Caco-2 (cell line): Measurements from ENCODE around the gene ASB14. TPM values are rescaled to one million over a fixed set of nuclear protein-coding genes. Genes with fewer than 3 reads are reported as not detected.

Experiments
- BruUV-seq: library from RNA; stranded (reverse); fragments of 400-500 nt; replicated peaks from 2 replicates; lab custom pipeline; 2021; lab: Mats Ljungman, UMichigan
- CTCF ChIA-PET: fragments of 300-600 bp; sonication (Branson Sonifier 250); formaldehyde crosslinking; loops from one replicate; lab custom pipeline; 2022; ENCODE audit warnings: antibody characterized with exemption; lab: Charles Lee
- POLR2A ChIA-PET: fragments of 300-600 bp; sonication (Branson Sonifier 250); formaldehyde crosslinking; loops from one replicate; lab custom pipeline; 2022; ENCODE audit warnings: antibody characterized with exemption; lab: Charles Lee
- DNase-seq, 2 experiments: peaks; one replicate each; pipeline versions ENCODE4 v3.0.0 to v3.0.0-alpha.2; 2020 to 2022
- H3K27me3 ChIP-seq: replicated peaks from 2 replicates; pipeline ENCODE4 v1.6.0; 2011; ENCODE audit warnings: low read length; ENCODE audit not compliant: control insufficient read depth, insufficient read depth
- H3K36me3 ChIP-seq: 2 replicates; pipeline ENCODE4 v1.5.1; 2011; ENCODE audit warnings: low read length; ENCODE audit not compliant: control insufficient read depth, insufficient read depth
- H3K4me1 ChIP-seq: fragments of 250-450 bp; sonication (Bioruptor Pico); 2 replicates; pipeline ENCODE4 v1.5.1; 2020; ENCODE audit warnings: mild to moderate bottlenecking
- H3K4me3 ChIP-seq: 2 replicates; pipeline ENCODE4 v1.5.1; 2011; ENCODE audit warnings: low read depth, mild to moderate bottlenecking, control low read depth, low read length
- H3K9me3 ChIP-seq: fragments of 250-450 bp; sonication (Bioruptor Pico); 2 replicates; pipeline ENCODE4 v1.5.1; 2020; ENCODE audit warnings: mild to moderate bottlenecking, moderate library complexity
- H3K27ac Mint-ChIP-seq: one replicate; pipeline ENCODE4 v1.8.0; 2022; ENCODE audit warnings: mixed read lengths; ENCODE audit not compliant: unreplicated experiment
- H3K27me3 Mint-ChIP-seq: one replicate; pipeline ENCODE4 v1.8.0; 2022; ENCODE audit warnings: mixed read lengths; ENCODE audit not compliant: insufficient read depth, unreplicated experiment
- H3K36me3 Mint-ChIP-seq: one replicate; pipeline ENCODE4 v1.8.0; 2022; ENCODE audit warnings: mild to moderate bottlenecking, mixed read lengths; ENCODE audit not compliant: insufficient read depth, unreplicated experiment
- H3K4me1 Mint-ChIP-seq: one replicate; pipeline ENCODE4 v1.8.0; 2022; ENCODE audit warnings: low read depth, mixed read lengths; ENCODE audit not compliant: unreplicated experiment
- H3K4me3 Mint-ChIP-seq: one replicate; pipeline ENCODE4 v1.8.0; 2022; ENCODE audit warnings: mild to moderate bottlenecking, moderate library complexity, mixed read lengths; ENCODE audit not compliant: unreplicated experiment
- H3K9me3 Mint-ChIP-seq: one replicate; pipeline ENCODE4 v1.8.0; 2022; ENCODE audit warnings: mixed read lengths; ENCODE audit not compliant: unreplicated experiment
- intact Hi-C: fragments of 100-400 bp; cut with micrococcal nuclease; formaldehyde crosslinking; loops from one replicate; pipeline ENCODE4 v1.10.0; 2022; ENCODE audit not compliant: unreplicated experiment
- total RNA-seq: library from RNA; stranded (reverse); gene quantifications from 2 replicates; pipeline ENCODE4 v1.2.3, GENCODE V29; 2022
- TF ChIP-seq, protein P1 (sequence below), 2 experiments: fragments of 200-600 bp in 1 of 2; IDR thresholded peaks; 1 replicate in 1 of 2; 2 replicates in 1 of 2; pipeline versions ENCODE4 v1.5.1 to v1.8.0; 2011 to 2022; ENCODE audit warnings: antibody characterized with exemption in 1 of 2, control low read depth in 1 of 2, inconsistent platforms in 1 of 2, low read depth in 1 of 2, low read length in 1 of 2, mild to moderate bottlenecking in 1 of 2, moderate library complexity in 1 of 2; ENCODE audit not compliant: insufficient read depth in 1 of 2, severe bottlenecking in 1 of 2, unreplicated experiment in 1 of 2

The ASB14 gene
- total RNA-seq, 1 experiment from 2014 or later, result not detected

DNA sequence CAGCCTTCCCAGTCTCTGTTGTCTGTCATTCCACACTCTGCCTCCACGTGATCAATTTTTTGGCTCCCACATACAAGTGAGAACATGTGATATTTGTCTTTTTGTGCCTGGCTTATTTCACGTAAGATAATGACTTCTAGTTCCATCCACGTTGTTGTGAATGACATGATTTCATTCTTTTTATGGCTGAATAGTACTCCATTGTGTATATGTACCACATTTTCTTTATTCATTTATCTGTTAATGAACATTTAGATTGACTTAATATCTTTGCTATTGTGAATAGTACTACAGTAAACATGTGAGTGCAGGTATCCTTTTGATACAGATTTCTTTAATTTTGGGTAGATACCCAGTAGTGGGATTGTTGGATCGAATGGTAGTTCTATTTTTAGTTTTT lies 31.4 kb downstream of the ASB14 start:
- CTCF ChIA-PET, result no interaction called here
- intact Hi-C loops, result no loop called here
- peaks cover 69% of the 10 kb centered on the region for H3K36me3 Mint-ChIP-seq

DNA sequence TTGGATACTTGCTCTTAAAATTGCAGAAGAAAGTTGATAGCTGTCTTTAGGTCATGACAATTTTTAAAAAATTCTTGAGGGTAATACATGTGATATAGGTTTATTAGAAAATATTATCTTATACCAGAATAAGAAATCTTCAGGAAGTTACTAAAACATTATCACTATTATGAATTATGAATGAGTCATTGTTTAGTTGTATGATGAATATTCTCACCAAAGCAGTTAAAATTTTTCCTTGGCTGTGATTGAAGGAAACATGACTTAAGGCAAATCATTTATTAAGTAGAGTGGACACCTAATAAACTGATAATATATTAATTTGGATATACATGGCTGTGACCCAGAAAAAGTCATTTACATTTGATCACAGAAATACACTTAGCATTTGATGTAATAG lies 34.8 kb downstream of the ASB14 start:
- no peaks in the 10 kb centered on the region for H3K4me1 ChIP-seq
- H3K27ac Mint-ChIP-seq, result no peak overlapping the region
- H3K4me3 ChIP-seq, result no peak overlapping the region
- POLR2A ChIA-PET, result no interaction called here
- BruUV-seq, result no TSS peak
- no peak for DNase-seq
- H3K4me3 Mint-ChIP-seq, result no peak overlapping the region
- TF ChIP-seq, protein P1, sequence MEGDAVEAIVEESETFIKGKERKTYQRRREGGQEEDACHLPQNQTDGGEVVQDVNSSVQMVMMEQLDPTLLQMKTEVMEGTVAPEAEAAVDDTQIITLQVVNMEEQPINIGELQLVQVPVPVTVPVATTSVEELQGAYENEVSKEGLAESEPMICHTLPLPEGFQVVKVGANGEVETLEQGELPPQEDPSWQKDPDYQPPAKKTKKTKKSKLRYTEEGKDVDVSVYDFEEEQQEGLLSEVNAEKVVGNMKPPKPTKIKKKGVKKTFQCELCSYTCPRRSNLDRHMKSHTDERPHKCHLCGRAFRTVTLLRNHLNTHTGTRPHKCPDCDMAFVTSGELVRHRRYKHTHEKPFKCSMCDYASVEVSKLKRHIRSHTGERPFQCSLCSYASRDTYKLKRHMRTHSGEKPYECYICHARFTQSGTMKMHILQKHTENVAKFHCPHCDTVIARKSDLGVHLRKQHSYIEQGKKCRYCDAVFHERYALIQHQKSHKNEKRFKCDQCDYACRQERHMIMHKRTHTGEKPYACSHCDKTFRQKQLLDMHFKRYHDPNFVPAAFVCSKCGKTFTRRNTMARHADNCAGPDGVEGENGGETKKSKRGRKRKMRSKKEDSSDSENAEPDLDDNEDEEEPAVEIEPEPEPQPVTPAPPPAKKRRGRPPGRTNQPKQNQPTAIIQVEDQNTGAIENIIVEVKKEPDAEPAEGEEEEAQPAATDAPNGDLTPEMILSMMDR (IDR thresholded peaks at IDR 0.05; ENCODE audit: insufficient read depth in 1 of 2, low read depth in 1 of 2, low read length in 1 of 2, severe bottlenecking in 1 of 2, unreplicated experiment in 1 of 2), result no peak
- H3K36me3 ChIP-seq, result no peaks in the 10 kb centered on the region
- H3K9me3 ChIP-seq, result no peaks in the 10 kb centered on the region
- H3K27me3 ChIP-seq, result no peaks in the 10 kb centered on the region
- CTCF ChIA-PET, result no interaction called here
- H3K36me3 Mint-ChIP-seq, result peaks cover 50% of the 10 kb centered on the region
- H3K9me3 Mint-ChIP-seq, result peaks cover 6% of the 10 kb centered on the region
- H3K4me1 Mint-ChIP-seq, result peaks cover 5% of the 10 kb centered on the region
- intact Hi-C loops, result no loop called here
- H3K27me3 Mint-ChIP-seq, result no peaks in the 10 kb centered on the region

More for the DNA sequence above, 31.4 kb downstream of the ASB14 start:
- Histone ChIP-seq H3K4me1 (no peaks in the 10 kb centered on the region), H3K9me3 (no peaks in the 10 kb centered on the region), H3K4me3 (no peak overlapping the region), H3K27me3 (no peaks in the 10 kb centered on the region), H3K36me3 (no peaks in the 10 kb centered on the region)
- H3K4me1 Mint-ChIP-seq, result no peaks in the 10 kb centered on the region
- H3K4me3 Mint-ChIP-seq, result no peak overlapping the region
- TF ChIP-seq, protein P1 (IDR thresholded peaks at IDR 0.05; ENCODE audit: insufficient read depth in 1 of 2, low read depth in 1 of 2, low read length in 1 of 2, severe bottlenecking in 1 of 2, unreplicated experiment in 1 of 2), result no peak
- POLR2A ChIA-PET, result no interaction called here
- peaks cover 23% of the 10 kb centered on the region for H3K9me3 Mint-ChIP-seq
- H3K27ac Mint-ChIP-seq, result no peak overlapping the region
- no peak for DNase-seq
- no peaks in the 10 kb centered on the region for H3K27me3 Mint-ChIP-seq
- no TSS peak for BruUV-seq

GRCh38 chr3:57256844-57257243 lies 35.6 kb downstream of the ASB14 start:
- Mint-ChIP-seq H3K9me3 (no peaks in the 10 kb centered on the region), H3K4me1 (peaks cover 5% of the 10 kb centered on the region), H3K27ac (no peak overlapping the region), H3K4me3 (no peak overlapping the region), H3K27me3 (no peaks in the 10 kb centered on the region), H3K36me3 (peaks cover 42% of the 10 kb centered on the region)
- ChIA-PET POLR2A (no interaction called here), CTCF (no interaction called here)
- H3K4me3 ChIP-seq, result no peak overlapping the region
- DNase-seq, result no peak
- H3K27me3 ChIP-seq, result no peaks in the 10 kb centered on the region
- TF ChIP-seq, protein P1 (IDR thresholded peaks at IDR 0.05; ENCODE audit: insufficient read depth in 1 of 2, low read depth in 1 of 2, low read length in 1 of 2, severe bottlenecking in 1 of 2, unreplicated experiment in 1 of 2), result no peak
- no peaks in the 10 kb centered on the region for H3K4me1 ChIP-seq
- no TSS peak for BruUV-seq
- no peaks in the 10 kb centered on the region for H3K36me3 ChIP-seq
- intact Hi-C loops, result no loop called here
- H3K9me3 ChIP-seq, result no peaks in the 10 kb centered on the region
